Fibroblast of upper back skin (primary cell): ENCODE results near the gene SYTL2.

Experiments
- DNase-seq: peaks from one replicate; pipeline ENCODE4 v3.0.0-alpha.2; 2013

SYTL2 gene

GRCh38 chr11:85647604-85648299 is 163.2 kb downstream of the SYTL2 start, which contains the start of gene TMEM126A:
TSS of gene TMEM126A (plus strand) at chr11:85647967. CDS start at chr11:85650256, 2,289 bp downstream.
- peak; percentile 80 for DNase-seq

- no peak for DNase-seq
Observed at GRCh38 chr11:85647078-85647477, 163.9 kb downstream of the SYTL2 start.
